IMR-90 (cell line): ENCODE results near the gene SIAH1. TPM values are rescaled to one million over a fixed set of nuclear protein-coding genes. Genes with fewer than 3 reads are reported as not detected.

Experiments
- ATAC-seq: fragments of 200-7000 bp; cut with Tn5 transposase; 2 replicates; pipeline ENCODE4 v1.9.1; 2020; ENCODE audit warnings: low read depth, mild to moderate bottlenecking, moderate library complexity
- BruUV-seq: library from RNA; stranded (reverse); fragments of 400-500 nt; replicated peaks from 2 replicates; lab custom pipeline; 2021; lab: Mats Ljungman, UMichigan
- CTCF ChIA-PET: fragments of 300-600 bp; formaldehyde crosslinking; extraction: SDS; loops from one replicate; lab custom pipeline; 2021; ENCODE audit warnings: antibody characterized with exemption; lab: Yijun Ruan, JAX
- POLR2A ChIA-PET: fragments of 300-600 bp; sonication (Branson Sonifier 250); formaldehyde crosslinking; loops from one replicate; lab custom pipeline; 2022; ENCODE audit warnings: antibody characterized with exemption; ENCODE audit not compliant: unreplicated experiment; lab: Charles Lee
- DNase-seq: peaks from one replicate; pipeline ENCODE4 v3.0.0; 2013
- H2AFZ ChIP-seq: replicated peaks from 2 replicates; pipeline ENCODE3; 2013; ENCODE audit warnings: low read length, mild to moderate bottlenecking; ENCODE audit not compliant: poor library complexity
- H2AK5ac ChIP-seq: 2 replicates; pipeline ENCODE4 v1.6.1; 2013; ENCODE audit warnings: low read depth, low read length, inconsistent platforms
- H2AK9ac ChIP-seq: replicated peaks from 2 replicates; pipeline ENCODE3; 2013; ENCODE audit warnings: mild to moderate bottlenecking, low read depth, low read length, moderate library complexity; ENCODE audit not compliant: poor library complexity
- H2BK120ac ChIP-seq: 2 replicates; pipeline ENCODE4 v1.6.1; 2013; ENCODE audit warnings: low read depth, low read length, inconsistent platforms
- H2BK15ac ChIP-seq: 3 replicates; pipeline ENCODE4 v1.6.1; 2013; ENCODE audit warnings: low read depth, low read length, inconsistent platforms
- H2BK20ac ChIP-seq: 2 replicates; pipeline ENCODE4 v1.6.1; 2013; ENCODE audit warnings: low read depth, mild to moderate bottlenecking, inconsistent platforms, low read length, moderate library complexity
- H2BK5ac ChIP-seq: 2 replicates; pipeline ENCODE4 v1.6.1; 2013; ENCODE audit warnings: mild to moderate bottlenecking, low read depth, low read length, inconsistent platforms; ENCODE audit not compliant: poor library complexity, severe bottlenecking
- H3K14ac ChIP-seq: replicated peaks from 2 replicates; pipeline ENCODE4 v1.6.1; 2013; ENCODE audit warnings: low read depth, low read length, inconsistent platforms
- H3K18ac ChIP-seq: 2 replicates; pipeline ENCODE4 v1.6.1; 2013; ENCODE audit warnings: low read depth, low read length, control low read depth
- H3K23ac ChIP-seq: 2 replicates; pipeline ENCODE4 v1.6.1; 2013; ENCODE audit warnings: low read depth, low read length, inconsistent platforms
- H3K27ac ChIP-seq: 2 replicates; pipeline ENCODE4 v1.5.1; 2013; ENCODE audit warnings: mild to moderate bottlenecking, control low read depth, low read length; ENCODE audit not compliant: insufficient read depth
- H3K27me3 ChIP-seq: 2 replicates; pipeline ENCODE4 v1.6.1; 2013; ENCODE audit warnings: low read length; ENCODE audit not compliant: control insufficient read depth, insufficient read depth
- H3K36me3 ChIP-seq: 2 replicates; pipeline ENCODE4 v1.6.1; 2013; ENCODE audit warnings: low read length, mixed read lengths; ENCODE audit not compliant: control insufficient read depth, insufficient read depth
- H3K4ac ChIP-seq: 2 replicates; pipeline ENCODE4 v1.6.1; 2013; ENCODE audit warnings: low read depth, low read length, inconsistent platforms
- H3K4me1 ChIP-seq: 2 replicates; pipeline ENCODE4 v1.6.1; 2013; ENCODE audit warnings: low read length, mixed read lengths; ENCODE audit not compliant: control insufficient read depth, insufficient read depth
- H3K4me2 ChIP-seq: 2 replicates; pipeline ENCODE4 v1.6.1; 2013; ENCODE audit warnings: low read depth, mild to moderate bottlenecking, control low read depth, low read length, moderate library complexity
- H3K4me3 ChIP-seq: 2 replicates; pipeline ENCODE4 v1.5.1; 2013; ENCODE audit warnings: low read depth, mild to moderate bottlenecking, control low read depth, low read length, moderate library complexity; ENCODE audit not compliant: insufficient read depth
- H3K56ac ChIP-seq: 2 replicates; pipeline ENCODE4 v1.6.1; 2013; ENCODE audit warnings: low read length, inconsistent platforms; ENCODE audit not compliant: insufficient read depth; ENCODE audit errors: extremely low read depth
- H3K79me1 ChIP-seq, 2 experiments: 2 replicates each; pipeline ENCODE4 v1.6.1; 2013; ENCODE audit warnings: low read length in 2 of 2, inconsistent platforms in 1 of 2, low read depth in 1 of 2
- H3K9ac ChIP-seq: 2 replicates; pipeline ENCODE4 v1.6.1; 2013; ENCODE audit warnings: low read depth, low read length, control low read depth
- H3K9me1 ChIP-seq: 2 replicates; pipeline ENCODE4 v1.6.1; 2013; ENCODE audit warnings: low read length, inconsistent platforms; ENCODE audit not compliant: insufficient read depth
- H3K9me3 ChIP-seq: 2 replicates; pipeline ENCODE4 v1.6.1; 2013; ENCODE audit warnings: low read length; ENCODE audit not compliant: control insufficient read depth, insufficient read depth
- H4K20me1 ChIP-seq: 2 replicates; pipeline ENCODE4 v1.6.1; 2013; ENCODE audit warnings: low read length, inconsistent platforms; ENCODE audit not compliant: insufficient read depth
- H4K5ac ChIP-seq: 2 replicates; pipeline ENCODE4 v1.6.1; 2013; ENCODE audit warnings: mild to moderate bottlenecking, low read depth, low read length, control low read depth
- H4K8ac ChIP-seq, 2 experiments: 2 replicates each; pipeline ENCODE4 v1.6.1; 2013; ENCODE audit warnings: low read depth in 2 of 2, low read length in 2 of 2, control low read depth in 1 of 2, inconsistent platforms in 1 of 2
- H4K91ac ChIP-seq: 2 replicates; pipeline ENCODE4 v1.6.1; 2013; ENCODE audit warnings: low read depth, low read length, inconsistent platforms; ENCODE audit not compliant: insufficient read depth
- NFE2L2 ChIP-seq: fragments of 150-350 bp; IDR thresholded peaks from 2 replicates; pipeline ENCODE4 v1.6.1; 2016; ENCODE audit warnings: low read depth, mild to moderate bottlenecking, low read length
- POLR2A ChIP-seq: IDR thresholded peaks from 2 replicates; pipeline ENCODE4 v1.6.1; 2012; ENCODE audit warnings: mild to moderate bottlenecking, low read depth, low read length
- RAD21 ChIP-seq: IDR thresholded peaks from 2 replicates; pipeline ENCODE4 v1.6.1; 2012; ENCODE audit warnings: low read length, improper control_type of control experiment
- RFX5 ChIP-seq: IDR thresholded peaks from 2 replicates; pipeline ENCODE4 v1.8.0; 2012; ENCODE audit warnings: low read depth, mild to moderate bottlenecking, low read length, moderate library complexity
- WGBS, 2 experiments: methylation state at CpG; one replicate each; pipeline versions ENCODE4 v1.1.5 to v1.1.7; 2013; ENCODE audit warnings: missing lambda C conversion rate in 2 of 2; ENCODE audit not compliant: insufficient read length in 1 of 2; ENCODE audit errors: extremely low coverage in 2 of 2; 5-methylcytosine and 5-hydroxymethylcytosine counted together
- dilution Hi-C: fragments of 300-500 bp; cut with HindIII; formaldehyde crosslinking; loops from one replicate; pipeline ENCODE4 v1.14.3; 2018; ENCODE audit warnings: low sequenced_read_pairs; ENCODE audit not compliant: unreplicated experiment
- in situ Hi-C: fragments of 300-500 bp; cut with MboI; formaldehyde crosslinking; loops from 3 replicates; pipeline ENCODE4 v1.14.3; 2019; ENCODE audit warnings: low sequenced_read_pairs, inconsistent platforms, mixed read lengths
- intact Hi-C: fragments of 100-400 bp; cut with micrococcal nuclease; formaldehyde crosslinking; loops from 2 replicates; pipeline ENCODE4 v1.10.0; 2022
- polyA plus RNA-seq, 3 experiments: library from polyadenylated mRNA; depleted of rRNA; stranded (reverse); fragments of >200 nt; gene quantifications; 2 replicates each; pipeline ENCODE4 v1.2.3, GENCODE V29; 2012; ENCODE audit warnings: low replicate concordance in 1 of 3
- total RNA-seq: library from RNA; depleted of rRNA; stranded (reverse); fragments of >200 nt; gene quantifications from 2 replicates; pipeline ENCODE4 v1.2.3, GENCODE V29; 2012

SIAH1 gene
- total and polyA plus RNA-seq, 2 of the 4 experiments (the other 2 are of a cell fraction): 10.3 to 17.7 TPM

GRCh38 chr16:48347980-48348379 is 37.2 kb downstream of the SIAH1 start:
- no peak overlapping the region for H4K91ac ChIP-seq
- no peak overlapping the region for H2BK15ac ChIP-seq
- no peak overlapping the region for H3K27ac ChIP-seq
- no peak overlapping the region for H3K9ac ChIP-seq
- no peaks in the 10 kb centered on the region; the same call in 1 of the 2 replicates for H4K20me1 ChIP-seq
- in situ Hi-C loops (no loop called here), dilution Hi-C loops (no loop called here), intact Hi-C loops (no loop called here)
- peaks cover 5% of the 10 kb centered on the region; the same call in 1 of the 2 replicates for H3K9me1 ChIP-seq
- WGBS, 2 experiments: no CpG with 5 or more reads among the region's 4 CpGs
- CTCF ChIA-PET: no interaction called here
- no peak for ATAC-seq
- H3K79me1 ChIP-seq: peaks cover 27 to 38% of the 10 kb centered on the region in 2 experiments
- no peak overlapping the region for H3K23ac ChIP-seq
- H3K4me1 ChIP-seq: no peaks in the 10 kb centered on the region
- no peak overlapping the region for H2BK20ac ChIP-seq
- H3K14ac ChIP-seq: no peak overlapping the region
- H3K18ac ChIP-seq: no peak overlapping the region
- H3K56ac ChIP-seq: no peak overlapping the region
- no peak for DNase-seq
- POLR2A ChIA-PET: no interaction called here
- H2AK5ac ChIP-seq: no peak overlapping the region
- no peak overlapping the region for H4K5ac ChIP-seq
- TF ChIP-seq POLR2A (no peak), RFX5 (no peak), NFE2L2 (no peak), RAD21 (no peak)
- H3K4me3 ChIP-seq: no peak overlapping the region
- H2BK5ac ChIP-seq: no peak overlapping the region
- H3K9me3 ChIP-seq: no peaks in the 10 kb centered on the region
- H2AFZ ChIP-seq: no peak overlapping the region
- H2BK120ac ChIP-seq: no peak overlapping the region
- no peak overlapping the region for H2AK9ac ChIP-seq
- no peaks in the 10 kb centered on the region for H3K27me3 ChIP-seq
- H3K4me2 ChIP-seq: no peak overlapping the region
- no peak overlapping the region for H3K4ac ChIP-seq
- peaks cover 33% of the 10 kb centered on the region for H3K36me3 ChIP-seq
- H4K8ac ChIP-seq: no peak overlapping the region
- no TSS peak for BruUV-seq
